ENCODE measurements around the gene UBR4.

DNA sequence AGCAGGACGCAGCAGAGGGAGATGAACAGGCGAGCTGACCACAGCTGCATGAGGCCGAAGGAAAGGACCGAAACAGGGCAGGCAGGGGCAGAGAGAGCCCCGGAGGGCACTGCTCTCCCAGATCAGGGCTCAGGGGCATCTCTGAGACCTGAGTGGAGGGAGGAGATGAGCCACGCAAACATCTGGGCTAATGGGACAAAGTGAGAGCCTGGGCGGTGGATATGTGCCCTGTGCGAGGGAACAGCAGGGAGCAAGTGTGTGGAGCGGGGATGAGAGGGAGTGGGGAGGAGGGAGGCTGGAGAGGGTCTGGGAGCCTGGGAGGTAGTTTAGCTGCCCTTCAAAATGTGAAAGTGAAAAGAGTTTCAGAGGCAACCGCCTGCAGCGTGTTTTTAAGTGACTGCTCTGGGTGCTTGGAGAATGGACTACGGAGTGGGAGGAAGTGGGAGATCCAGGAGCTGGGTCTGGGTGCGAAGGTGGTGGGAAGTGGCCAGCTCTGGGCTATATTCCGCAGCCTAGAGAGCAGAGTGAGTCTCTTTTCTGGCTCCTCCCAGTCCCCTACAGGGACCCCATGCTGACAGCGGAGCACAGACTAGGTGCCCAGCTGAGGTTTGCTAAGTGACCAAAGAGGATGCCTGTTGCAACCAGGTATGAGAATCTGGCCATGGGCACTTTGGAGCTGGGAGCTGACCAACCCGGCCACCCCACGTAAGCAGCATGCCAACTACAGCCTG lies 139.0 kb downstream of the UBR4 start:
- TF ChIP-seq, protein P1, sequence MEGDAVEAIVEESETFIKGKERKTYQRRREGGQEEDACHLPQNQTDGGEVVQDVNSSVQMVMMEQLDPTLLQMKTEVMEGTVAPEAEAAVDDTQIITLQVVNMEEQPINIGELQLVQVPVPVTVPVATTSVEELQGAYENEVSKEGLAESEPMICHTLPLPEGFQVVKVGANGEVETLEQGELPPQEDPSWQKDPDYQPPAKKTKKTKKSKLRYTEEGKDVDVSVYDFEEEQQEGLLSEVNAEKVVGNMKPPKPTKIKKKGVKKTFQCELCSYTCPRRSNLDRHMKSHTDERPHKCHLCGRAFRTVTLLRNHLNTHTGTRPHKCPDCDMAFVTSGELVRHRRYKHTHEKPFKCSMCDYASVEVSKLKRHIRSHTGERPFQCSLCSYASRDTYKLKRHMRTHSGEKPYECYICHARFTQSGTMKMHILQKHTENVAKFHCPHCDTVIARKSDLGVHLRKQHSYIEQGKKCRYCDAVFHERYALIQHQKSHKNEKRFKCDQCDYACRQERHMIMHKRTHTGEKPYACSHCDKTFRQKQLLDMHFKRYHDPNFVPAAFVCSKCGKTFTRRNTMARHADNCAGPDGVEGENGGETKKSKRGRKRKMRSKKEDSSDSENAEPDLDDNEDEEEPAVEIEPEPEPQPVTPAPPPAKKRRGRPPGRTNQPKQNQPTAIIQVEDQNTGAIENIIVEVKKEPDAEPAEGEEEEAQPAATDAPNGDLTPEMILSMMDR (conservative IDR thresholded peaks at IDR 0.05; ENCODE audit: low read length): no peak
- no peak for TF ChIP-seq EZH2phosphoT487 (IDR thresholded peaks at IDR 0.05; ENCODE audit: borderline replicate concordance, low read depth, low read length)

All from OCI-LY7 (cell line).